ENCODE measurements around the gene FAM177A1.

Gene FAM177A1

DNA sequence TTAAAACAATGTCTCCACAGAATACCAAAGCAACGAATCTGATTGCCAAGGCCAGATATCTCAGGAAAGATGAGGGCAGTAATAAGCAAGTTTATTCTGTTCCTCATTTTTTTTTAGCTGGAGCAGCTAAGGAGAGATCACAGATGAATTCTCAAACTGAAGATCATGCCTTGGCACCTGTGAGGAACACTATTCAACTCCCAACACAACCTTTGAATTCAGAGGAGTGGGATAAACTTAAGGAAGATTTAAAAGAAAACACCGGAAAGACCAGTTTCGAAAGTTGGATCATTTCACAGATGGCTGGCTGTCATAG is 77.3 kb downstream of the FAM177A1 start:
- DNase-seq (ENCODE audit: low spot score), result no peak

DNA sequence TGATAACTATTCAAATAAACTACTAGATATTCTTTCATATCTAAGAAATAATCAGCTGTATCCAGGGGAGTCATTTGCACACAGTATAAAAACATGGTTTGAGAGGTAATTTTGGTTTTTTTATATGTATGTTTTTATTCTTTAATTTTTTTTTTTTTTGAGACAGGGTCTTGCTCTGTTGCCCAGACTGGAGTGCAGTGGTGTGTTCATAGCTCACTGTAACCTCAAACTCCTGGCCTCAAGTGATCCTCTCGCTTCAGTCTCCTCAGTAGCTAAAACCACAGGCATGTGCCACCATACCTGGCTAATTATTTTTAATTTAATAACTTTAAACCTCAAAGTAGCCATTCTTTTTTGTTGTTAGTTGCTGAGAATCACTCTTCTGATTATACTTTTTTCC is 78.1 kb downstream of the FAM177A1 start:
- DNase-seq (ENCODE audit: low spot score), result no peak
